Esophagus muscularis mucosa (tissue), 4 donors: ENCODE data around the gene PLAAT4. TPM values are rescaled to one million over a fixed set of nuclear protein-coding genes. Genes with fewer than 3 reads are reported as not detected.
"Not testable (repeated sequence)": the region's sequence is repeated elsewhere in the genome, so short reads cannot be mapped to it uniquely, and the experiment has no call there.

Experiments
- DNase-seq: peaks from one replicate; pipeline ENCODE4 v3.0.0-alpha.2; 2017; ENCODE audit errors: extremely low spot score
- H3K27ac ChIP-seq, 4 donors: fragments of 200-600 bp; sonication (generic); replicated peaks in 1 of 4; 1 replicate in 3 of 4; 2 replicates in 1 of 4; pipeline ENCODE4 v1.5.1; 2016 to 2019; ENCODE audit warnings: mild to moderate bottlenecking in 1 of 4
- H3K27me3 ChIP-seq, 4 donors: fragments of 200-600 bp; sonication (generic); one replicate each; pipeline versions ENCODE4 v1.5.1 to v1.6.0; 2016 to 2019
- H3K36me3 ChIP-seq, 4 donors: fragments of 200-600 bp; sonication (generic); one replicate each; pipeline ENCODE4 v1.5.1; 2016 to 2019
- H3K4me1 ChIP-seq, 4 donors: fragments of 200-600 bp; sonication (generic); one replicate each; pipeline ENCODE4 v1.5.1; 2016 to 2019
- H3K4me3 ChIP-seq, 4 donors: fragments of 200-600 bp; sonication (generic); 1 replicate in 2 of 4; 2 replicates in 2 of 4; pipeline ENCODE4 v1.5.1; 2016 to 2019; ENCODE audit warnings: mild to moderate bottlenecking in 4 of 4, moderate library complexity in 1 of 4
- H3K9me3 ChIP-seq, 4 donors: fragments of 200-600 bp; sonication (generic); 1 replicate in 3 of 4; 2 replicates in 1 of 4; pipeline ENCODE4 v1.5.1; 2016 to 2019
- EP300 ChIP-seq: sonication (generic); formaldehyde crosslinking; IDR thresholded peaks from one replicate; pipeline ENCODE4 v1.6.1; 2017; ENCODE audit warnings: antibody characterized with exemption
- POLR2A ChIP-seq: fragments of 450-650 bp; IDR thresholded peaks from one replicate; pipeline ENCODE4 v1.6.1; 2017; ENCODE audit warnings: antibody characterized with exemption, moderate library complexity, mild to moderate bottlenecking, low read depth
- POLR2AphosphoS5 ChIP-seq, 2 donors: sonication (generic); formaldehyde crosslinking; IDR thresholded peaks; one replicate each; pipeline ENCODE4 v1.6.1; 2017; ENCODE audit warnings: antibody characterized with exemption in 2 of 2
- WGBS: methylation state at CpG from one replicate; pipeline ENCODE4 v1.1.5; 2018; 5-methylcytosine and 5-hydroxymethylcytosine counted together
- intact Hi-C: fragments of 100-400 bp; cut with DNase I; formaldehyde crosslinking; loops from one replicate; pipeline ENCODE4 v1.15.1; 2023
- total RNA-seq, 4 donors: library from RNA; depleted of rRNA; stranded (reverse); fragments of >200 nt; gene quantifications; one replicate each; pipeline versions ENCODE4 v1.1.0 to v1.2.1, GENCODE V29; 2016
- TF ChIP-seq, protein P1 (sequence below), 3 experiments: fragments of 200-600 bp in 2 of 3; fragments of 450-650 bp in 1 of 3; sonication (generic) in 2 of 3; IDR thresholded peaks; one replicate each; pipeline ENCODE4 v1.5.1; 2017 to 2019; ENCODE audit warnings: antibody characterized with exemption in 3 of 3, mild to moderate bottlenecking in 2 of 3, moderate library complexity in 1 of 3

The PLAAT4 gene
- total RNA-seq, 4 donors from 2014 or later, result 9.1 to 28.0 (median 20.1) TPM

GRCh38 chr11:63521896-63522295, 14.7 kb upstream of the PLAAT4 start:
- WGBS, result 87% methylated on average over 2 of the region's 2 CpGs
- no peak overlapping the region for H3K27ac ChIP-seq
- no peak overlapping the region for H3K4me3 ChIP-seq
- peaks cover 0 to 5% (median 0%) of the 10 kb centered on the region in 4 donors for H3K9me3 ChIP-seq
- no peaks in the 10 kb centered on the region for H3K36me3 ChIP-seq
- DNase-seq, result no peak
- no peaks in the 10 kb centered on the region for H3K27me3 ChIP-seq
- intact Hi-C loops, result no loop called here
- TF ChIP-seq POLR2AphosphoS5 (IDR thresholded peaks at IDR 0.05), result no peak
- TF ChIP-seq, protein P1, sequence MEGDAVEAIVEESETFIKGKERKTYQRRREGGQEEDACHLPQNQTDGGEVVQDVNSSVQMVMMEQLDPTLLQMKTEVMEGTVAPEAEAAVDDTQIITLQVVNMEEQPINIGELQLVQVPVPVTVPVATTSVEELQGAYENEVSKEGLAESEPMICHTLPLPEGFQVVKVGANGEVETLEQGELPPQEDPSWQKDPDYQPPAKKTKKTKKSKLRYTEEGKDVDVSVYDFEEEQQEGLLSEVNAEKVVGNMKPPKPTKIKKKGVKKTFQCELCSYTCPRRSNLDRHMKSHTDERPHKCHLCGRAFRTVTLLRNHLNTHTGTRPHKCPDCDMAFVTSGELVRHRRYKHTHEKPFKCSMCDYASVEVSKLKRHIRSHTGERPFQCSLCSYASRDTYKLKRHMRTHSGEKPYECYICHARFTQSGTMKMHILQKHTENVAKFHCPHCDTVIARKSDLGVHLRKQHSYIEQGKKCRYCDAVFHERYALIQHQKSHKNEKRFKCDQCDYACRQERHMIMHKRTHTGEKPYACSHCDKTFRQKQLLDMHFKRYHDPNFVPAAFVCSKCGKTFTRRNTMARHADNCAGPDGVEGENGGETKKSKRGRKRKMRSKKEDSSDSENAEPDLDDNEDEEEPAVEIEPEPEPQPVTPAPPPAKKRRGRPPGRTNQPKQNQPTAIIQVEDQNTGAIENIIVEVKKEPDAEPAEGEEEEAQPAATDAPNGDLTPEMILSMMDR (IDR thresholded peaks at IDR 0.05), result no peak
- no peaks in the 10 kb centered on the region for H3K4me1 ChIP-seq

GRCh38 chr11:63523151-63523550, 13.5 kb upstream of the PLAAT4 start:
- Histone ChIP-seq H3K27me3 (no peaks in the 10 kb centered on the region), H3K36me3 (no peaks in the 10 kb centered on the region), H3K27ac (no peak overlapping the region), H3K4me3 (no peak overlapping the region), H3K4me1 (no peaks in the 10 kb centered on the region), H3K9me3 (peaks cover 0 to 5% (median 0%) of the 10 kb centered on the region in 4 donors)
- intact Hi-C loops, result no loop called here
- no peak for DNase-seq
- TF ChIP-seq POLR2AphosphoS5 (IDR thresholded peaks at IDR 0.05) (no peak), EP300 (no peak), POLR2A (no peak)
- TF ChIP-seq, protein P1 (IDR thresholded peaks at IDR 0.05), result no peak
- WGBS, result 86% methylated on average over 7 of the region's 7 CpGs

- peaks cover 0 to 7% (median 6%) of the 10 kb centered on the region in 4 donors for H3K4me1 ChIP-seq
- H3K36me3 ChIP-seq, result no peaks in the 10 kb centered on the region
- intact Hi-C loops, result no loop called here
- 85% methylated on average over 2 of the region's 2 CpGs for WGBS
- H3K27ac ChIP-seq, result no peak overlapping the region
- no peak overlapping the region for H3K4me3 ChIP-seq
- DNase-seq, result no peak
- peaks cover 0 to 5% (median 0%) of the 10 kb centered on the region in 4 donors for H3K9me3 ChIP-seq
- TF ChIP-seq, protein P1 (IDR thresholded peaks at IDR 0.05), result no peak
- TF ChIP-seq POLR2A (no peak), EP300 (no peak), POLR2AphosphoS5 (IDR thresholded peaks at IDR 0.05) (no peak)
- no peaks in the 10 kb centered on the region for H3K27me3 ChIP-seq
These were observed 8.9 kb upstream of the PLAAT4 start for GRCh38 chr11:63527667-63528066.

DNA sequence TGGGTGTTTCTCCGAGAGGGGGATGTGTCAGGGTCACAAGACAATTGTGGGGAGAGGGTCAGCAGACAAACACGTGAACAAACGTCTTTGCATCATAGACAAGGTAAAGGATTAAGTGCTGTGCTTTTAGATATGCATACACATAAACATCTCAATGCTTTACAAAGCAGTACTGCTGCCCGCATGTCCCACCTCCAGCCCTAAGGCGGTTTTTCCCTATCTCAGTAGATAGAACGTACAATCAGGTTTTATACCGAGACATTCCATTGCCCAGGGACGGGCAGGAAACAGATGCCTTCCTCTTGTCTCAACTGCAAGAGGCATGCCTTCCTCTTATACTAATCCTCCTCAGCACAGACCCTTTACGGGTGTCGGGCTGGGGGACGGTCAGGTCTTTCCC, 8.5 kb upstream of the PLAAT4 start:
- H3K27ac ChIP-seq, DNase-seq, H3K9me3 ChIP-seq, H3K27me3 ChIP-seq, H3K4me1 ChIP-seq, H3K4me3 ChIP-seq, intact Hi-C loops, H3K36me3 ChIP-seq: not testable (repeated sequence)
- 58% methylated on average over 7 of the region's 11 CpGs for WGBS

DNA sequence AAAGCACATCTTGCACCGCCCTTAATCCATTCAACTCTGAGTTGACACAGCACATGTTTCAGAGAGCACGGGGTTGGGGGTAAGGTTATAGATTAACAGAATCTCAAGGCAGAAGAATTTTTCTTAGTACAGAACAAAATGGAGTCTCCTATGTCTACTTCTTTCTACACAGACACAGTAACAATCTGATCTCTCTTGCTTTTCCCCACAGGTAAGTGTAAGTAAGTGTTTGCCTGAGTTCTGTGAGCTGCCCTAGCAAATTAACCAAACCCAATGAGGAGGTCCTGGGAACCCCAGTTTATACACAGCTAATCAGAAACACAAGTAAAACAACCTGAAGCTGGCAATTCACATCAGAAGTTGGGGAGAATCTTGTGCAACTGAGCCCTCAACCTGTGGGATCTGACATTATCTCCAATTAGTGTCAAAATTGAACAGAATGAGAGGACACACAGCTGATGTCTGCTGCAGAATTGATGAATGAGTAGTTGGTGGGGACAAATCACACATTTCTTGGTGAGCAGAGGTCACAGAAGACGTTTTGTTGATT, 7.8 kb upstream of the PLAAT4 start:
- H3K27me3 ChIP-seq, H3K36me3 ChIP-seq, H3K27ac ChIP-seq, H3K9me3 ChIP-seq, H3K4me3 ChIP-seq, DNase-seq, intact Hi-C loops, H3K4me1 ChIP-seq: not testable (repeated sequence)
- WGBS, result 71% methylated on average over 1 of the region's 3 CpGs

DNA sequence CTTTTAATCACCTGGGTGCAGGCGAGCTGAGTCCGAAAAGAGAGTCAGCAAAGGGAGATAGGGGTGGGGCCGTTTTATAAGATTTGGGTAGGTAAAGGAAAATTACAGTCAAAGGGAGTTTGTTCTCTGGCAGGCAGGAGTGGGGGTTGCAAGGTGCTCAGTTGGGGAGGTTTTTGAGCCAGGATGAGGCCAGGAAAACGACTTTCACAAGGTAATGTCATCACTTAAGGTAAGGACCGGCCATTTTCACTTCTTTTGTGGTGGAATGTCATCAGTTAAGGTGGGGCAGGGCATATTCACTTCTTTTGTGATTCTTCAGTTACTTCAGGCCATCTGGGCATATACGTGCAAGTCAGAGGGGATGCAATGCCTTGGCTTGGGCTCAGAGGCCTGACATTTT, 7.2 kb upstream of the PLAAT4 start:
- H3K36me3 ChIP-seq, H3K4me3 ChIP-seq, H3K4me1 ChIP-seq, H3K27ac ChIP-seq, H3K27me3 ChIP-seq, H3K9me3 ChIP-seq, DNase-seq, intact Hi-C loops: not testable (repeated sequence)
- WGBS, result 76% methylated on average over 6 of the region's 6 CpGs
